ENCODE data around the gene ATP10D.

DNA sequence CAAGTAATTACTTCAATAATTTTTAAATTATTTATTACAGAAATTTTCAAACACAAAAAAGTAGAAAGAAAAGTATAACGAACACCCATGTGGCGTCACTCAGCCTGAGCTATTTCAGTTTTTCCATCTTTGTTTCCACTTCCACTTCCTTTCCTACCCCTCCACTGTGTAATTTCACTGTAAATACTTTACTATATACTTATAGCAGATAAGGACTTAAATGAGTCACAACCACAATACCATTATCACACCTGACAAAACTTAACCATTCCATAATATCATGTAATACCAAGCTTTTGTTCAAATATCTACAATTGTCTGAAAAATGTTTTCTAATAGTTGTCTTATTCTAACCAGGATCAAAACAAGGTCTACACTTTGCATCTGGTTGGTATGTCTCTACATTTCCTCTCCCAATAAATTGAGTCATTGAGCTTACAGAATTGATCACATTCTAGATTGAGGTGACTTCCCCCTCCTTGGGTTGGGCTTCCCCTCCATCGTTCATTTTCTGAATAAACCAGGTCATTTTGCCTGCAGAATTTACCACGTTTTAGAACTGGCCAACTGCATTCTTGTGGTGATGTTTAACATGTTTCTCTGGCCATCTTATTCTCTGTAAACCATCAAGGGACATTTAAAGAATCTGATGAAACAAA lies 48.7 kb downstream of the ATP10D start:
- no peak for TF ChIP-seq POLR2A (IDR thresholded peaks at IDR 0.05; ENCODE audit: low read length)
- TF ChIP-seq GATA1 (IDR thresholded peaks at IDR 0.05; ENCODE audit: low read depth, low read length): no peak

Measured in erythroblast (primary cell).